Duodenal mucosa (tissue), 2 donors: ENCODE measurements around the gene MOCOS.
"Not testable (repeated sequence)": the region's sequence is repeated elsewhere in the genome, so short reads cannot be mapped to it uniquely, and the experiment has no call there.

Source experiments
- H3K27ac ChIP-seq: one replicate; pipeline ENCODE4 v1.7.0; 2013; ENCODE audit warnings: low read depth, low read length
- H3K27me3 ChIP-seq, 2 donors: one replicate each; pipeline ENCODE4 v1.7.0; 2013; ENCODE audit warnings: low read length in 2 of 2, control low read depth in 1 of 2; ENCODE audit not compliant: insufficient read depth in 2 of 2, control insufficient read depth in 1 of 2
- H3K36me3 ChIP-seq, 2 donors: one replicate each; pipeline ENCODE4 v1.7.0; 2013; ENCODE audit warnings: low read length in 2 of 2, control low read depth in 1 of 2; ENCODE audit not compliant: insufficient read depth in 2 of 2, control insufficient read depth in 1 of 2
- H3K4me1 ChIP-seq, 2 donors: one replicate each; pipeline ENCODE4 v1.7.0; 2013; ENCODE audit warnings: low read length in 2 of 2, control low read depth in 1 of 2; ENCODE audit not compliant: insufficient read depth in 2 of 2, control insufficient read depth in 1 of 2
- H3K4me3 ChIP-seq, 2 donors: one replicate each; pipeline ENCODE4 v1.7.0; 2013; ENCODE audit warnings: low read length in 2 of 2, low read depth in 1 of 2
- H3K9ac ChIP-seq, 2 donors: one replicate each; pipeline ENCODE4 v1.7.0; 2013; ENCODE audit warnings: low read length in 2 of 2, low read depth in 1 of 2
- H3K9me3 ChIP-seq, 2 donors: one replicate each; pipeline ENCODE4 v1.7.0; 2013; ENCODE audit warnings: low read length in 2 of 2, control low read depth in 1 of 2; ENCODE audit not compliant: control insufficient read depth in 1 of 2

MOCOS gene

GRCh38 chr18:36155851-36156757 is 31.2 kb upstream of the MOCOS start:
- Histone ChIP-seq H3K27ac (peak overlapping the region; percentile 46), H3K4me1 (peaks cover 0 to 21% of the 10 kb centered on the region in 2 donors), H3K27me3 (no peaks in the 10 kb centered on the region), H3K9me3 (no peaks in the 10 kb centered on the region), H3K4me3 (no peak overlapping the region), H3K9ac (no peak overlapping the region), H3K36me3 (peaks cover 30 to 76% of the 10 kb centered on the region in 2 donors)

- Histone ChIP-seq H3K4me1 (peaks cover 0 to 21% of the 10 kb centered on the region in 2 donors), H3K36me3 (peaks cover 38 to 79% of the 10 kb centered on the region in 2 donors), H3K27ac (no peak overlapping the region)
Observed at GRCh38 chr18:36157441-36157840, 29.9 kb upstream of the MOCOS start.

GRCh38 chr18:36158266-36158867 is 28.9 kb upstream of the MOCOS start:
- H3K4me3 ChIP-seq: no peak overlapping the region
- H3K27ac ChIP-seq: no peak overlapping the region
- H3K36me3 ChIP-seq: peaks cover 37 to 80% of the 10 kb centered on the region in 2 donors

More at GRCh38 chr18:36157441-36157840, 29.9 kb upstream of the MOCOS start:
- H3K4me3 ChIP-seq: no peak overlapping the region
- H3K9me3 ChIP-seq: no peaks in the 10 kb centered on the region
- H3K27me3 ChIP-seq: no peaks in the 10 kb centered on the region
- H3K9ac ChIP-seq: no peak overlapping the region

GRCh38 chr18:36160959-36161371 is 26.3 kb upstream of the MOCOS start:
- no peak overlapping the region for H3K27ac ChIP-seq
- H3K9ac ChIP-seq: no peak overlapping the region
- no peak overlapping the region for H3K4me3 ChIP-seq
- H3K36me3 ChIP-seq: peaks cover 35 to 80% of the 10 kb centered on the region in 2 donors
- H3K4me1 ChIP-seq: peaks cover 0 to 6% of the 10 kb centered on the region in 2 donors
- no peaks in the 10 kb centered on the region for H3K27me3 ChIP-seq
- no peaks in the 10 kb centered on the region for H3K9me3 ChIP-seq

More at GRCh38 chr18:36158266-36158867, 28.9 kb upstream of the MOCOS start:
- Histone ChIP-seq H3K27me3 (no peaks in the 10 kb centered on the region), H3K9me3 (no peaks in the 10 kb centered on the region), H3K4me1 (peaks cover 0 to 18% of the 10 kb centered on the region in 2 donors), H3K9ac (no peak overlapping the region)

- H3K36me3 ChIP-seq: peaks cover 27 to 67% of the 10 kb centered on the region in 2 donors
- H3K4me3 ChIP-seq: no peak overlapping the region
- H3K27ac ChIP-seq: no peak overlapping the region
- no peaks in the 10 kb centered on the region for H3K27me3 ChIP-seq
- no peaks in the 10 kb centered on the region for H3K4me1 ChIP-seq
- no peak overlapping the region for H3K9ac ChIP-seq
- no peaks in the 10 kb centered on the region for H3K9me3 ChIP-seq
Observed at GRCh38 chr18:36162981-36163380, 24.3 kb upstream of the MOCOS start.

- H3K9ac ChIP-seq: no peak overlapping the region
- no peaks in the 10 kb centered on the region for H3K4me1 ChIP-seq
- H3K9me3 ChIP-seq: no peaks in the 10 kb centered on the region
- peaks cover 13 to 65% of the 10 kb centered on the region in 2 donors for H3K36me3 ChIP-seq
- H3K4me3 ChIP-seq: no peak overlapping the region
- H3K27ac ChIP-seq: no peak overlapping the region
- no peaks in the 10 kb centered on the region for H3K27me3 ChIP-seq
Observed at GRCh38 chr18:36167692-36168218, 19.5 kb upstream of the MOCOS start.

- H3K4me1 ChIP-seq, H3K4me3 ChIP-seq, H3K27ac ChIP-seq, H3K9ac ChIP-seq, H3K9me3 ChIP-seq, H3K27me3 ChIP-seq: not testable (repeated sequence)
- peaks cover 17 to 63% of the 10 kb centered on the region in 2 donors for H3K36me3 ChIP-seq
Observed at GRCh38 chr18:36168296-36168695, 19.0 kb upstream of the MOCOS start.

GRCh38 chr18:36169938-36170337 is 17.4 kb upstream of the MOCOS start:
- Histone ChIP-seq H3K36me3 (peaks cover 24 to 68% of the 10 kb centered on the region in 2 donors), H3K4me1 (no peaks in the 10 kb centered on the region), H3K9me3 (no peaks in the 10 kb centered on the region), H3K4me3 (no peak overlapping the region), H3K9ac (no peak overlapping the region), H3K27ac (no peak overlapping the region), H3K27me3 (no peaks in the 10 kb centered on the region)

- no peaks in the 10 kb centered on the region for H3K9me3 ChIP-seq
- H3K27ac ChIP-seq: no peak overlapping the region
- peaks cover 22 to 25% of the 10 kb centered on the region in 2 donors for H3K4me1 ChIP-seq
- no peak overlapping the region for H3K4me3 ChIP-seq
- H3K9ac ChIP-seq: no peak overlapping the region
- H3K36me3 ChIP-seq: peaks cover 19 to 51% of the 10 kb centered on the region in 2 donors
- H3K27me3 ChIP-seq: no peaks in the 10 kb centered on the region
Observed at GRCh38 chr18:36175481-36175880, 11.8 kb upstream of the MOCOS start.

- no peaks in the 10 kb centered on the region for H3K9me3 ChIP-seq
- peaks cover 22 to 25% of the 10 kb centered on the region in 2 donors for H3K4me1 ChIP-seq
- no peaks in the 10 kb centered on the region for H3K27me3 ChIP-seq
- H3K36me3 ChIP-seq: peaks cover 13 to 44% of the 10 kb centered on the region in 2 donors
- H3K9ac ChIP-seq: peak overlapping the region in 1 of 2 donors; percentile 3
- peak overlapping the region; percentile 44 for H3K27ac ChIP-seq
- no peak overlapping the region for H3K4me3 ChIP-seq
Observed at GRCh38 chr18:36176177-36176584, 11.1 kb upstream of the MOCOS start.
